DND-41 (cell line): ENCODE data around the gene MIPOL1.

Source experiments
- ATAC-seq: fragments of 200-7000 bp; cut with Tn5 transposase; 3 replicates; pipeline ENCODE4 v1.9.1; 2021; ENCODE audit warnings: low read depth; ENCODE audit not compliant: insufficient read depth
- DNase-seq: peaks from one replicate; pipeline ENCODE4 v3.0.0-alpha.2; 2020
- H2AFZ ChIP-seq: 2 replicates; pipeline ENCODE4 v1.6.0; 2012; ENCODE audit warnings: low read depth, low read length
- H3K27ac ChIP-seq: 2 replicates; pipeline ENCODE4 v1.5.1; 2012; ENCODE audit warnings: low read length, inconsistent platforms
- H3K27me3 ChIP-seq: fragments of 200-600 bp; sonication (generic); 2 replicates; pipeline ENCODE4 v1.6.0; 2012; ENCODE audit warnings: low read length, mild to moderate bottlenecking, inconsistent platforms; ENCODE audit not compliant: insufficient read depth, poor library complexity
- H3K36me3 ChIP-seq: 2 replicates; pipeline ENCODE4 v1.5.1; 2012; ENCODE audit warnings: low read length, inconsistent platforms; ENCODE audit not compliant: insufficient read depth
- H3K4me1 ChIP-seq: 2 replicates; pipeline ENCODE4 v1.5.1; 2012; ENCODE audit warnings: mild to moderate bottlenecking, low read length; ENCODE audit not compliant: insufficient read depth
- H3K4me2 ChIP-seq: 2 replicates; pipeline ENCODE4 v1.6.0; 2012; ENCODE audit warnings: mild to moderate bottlenecking, moderate library complexity, low read length, inconsistent platforms; ENCODE audit not compliant: insufficient read depth
- H3K4me3 ChIP-seq, 2 experiments: fragments of 200-600 bp in 1 of 2; shearing (Covaris generic) in 1 of 2; 2 replicates each; pipeline ENCODE4 v1.5.1; 2012 to 2016; ENCODE audit warnings: inconsistent platforms in 2 of 2, low read length in 2 of 2, mild to moderate bottlenecking in 2 of 2, low read depth in 1 of 2, moderate library complexity in 1 of 2
- H3K79me2 ChIP-seq: 2 replicates; pipeline ENCODE4 v1.6.0; 2012; ENCODE audit warnings: low read length, inconsistent platforms; ENCODE audit not compliant: insufficient read depth
- H3K9ac ChIP-seq: 2 replicates; pipeline ENCODE4 v1.6.0; 2012; ENCODE audit warnings: low read depth, mild to moderate bottlenecking, inconsistent platforms, low read length, moderate library complexity
- H3K9me3 ChIP-seq: 2 replicates; pipeline ENCODE4 v1.5.1; 2012; ENCODE audit warnings: low read length, moderate library complexity, mild to moderate bottlenecking, inconsistent platforms; ENCODE audit not compliant: insufficient read depth, severe bottlenecking
- H4K20me1 ChIP-seq: 2 replicates; pipeline ENCODE4 v1.6.0; 2012; ENCODE audit warnings: low read length; ENCODE audit not compliant: insufficient read depth
- CTCF ChIP-seq: IDR thresholded peaks from 2 replicates; pipeline ENCODE4 v1.5.1; 2012; ENCODE audit warnings: borderline replicate concordance, low read length, moderate library complexity, mild to moderate bottlenecking; ENCODE audit not compliant: poor library complexity, severe bottlenecking; ENCODE audit errors: extremely low read depth
- EZH2 ChIP-seq: IDR thresholded peaks from 3 replicates; pipeline ENCODE4 v1.6.1; 2012; ENCODE audit warnings: borderline replicate concordance, low read depth, mild to moderate bottlenecking, moderate library complexity, low read length, inconsistent platforms; ENCODE audit not compliant: severe bottlenecking

MIPOL1 gene

GRCh38 chr14:37589715-37590427 lies 392.1 kb downstream of the MIPOL1 start:
- no peak overlapping the region for H3K4me2 ChIP-seq
- H3K79me2 ChIP-seq, result no peaks in the 10 kb centered on the region
- H3K9me3 ChIP-seq, result no peaks in the 10 kb centered on the region
- H3K4me3 ChIP-seq, result no peak overlapping the region
- no peaks in the 10 kb centered on the region for H3K36me3 ChIP-seq
- no peaks in the 10 kb centered on the region for H3K4me1 ChIP-seq
- H3K9ac ChIP-seq, result no peak overlapping the region
- ATAC-seq (no peak), DNase-seq (no peak)
- H3K27me3 ChIP-seq, result no peaks in the 10 kb centered on the region
- no peaks in the 10 kb centered on the region for H4K20me1 ChIP-seq
- H3K27ac ChIP-seq, result no peak overlapping the region
- TF ChIP-seq EZH2 (no peak), CTCF (no peak)
- no peak overlapping the region for H2AFZ ChIP-seq

GRCh38 chr14:37590428-37591139 lies 392.8 kb downstream of the MIPOL1 start:
- no peak overlapping the region for H3K4me2 ChIP-seq
- H3K36me3 ChIP-seq, result no peaks in the 10 kb centered on the region
- TF ChIP-seq CTCF, result no peak
- TF ChIP-seq EZH2, result no peak
- no peaks in the 10 kb centered on the region for H3K9me3 ChIP-seq
- ATAC-seq (no peak), DNase-seq (no peak)
- H3K27ac ChIP-seq, result no peak overlapping the region
- H4K20me1 ChIP-seq, result no peaks in the 10 kb centered on the region
- no peaks in the 10 kb centered on the region for H3K27me3 ChIP-seq
- no peak overlapping the region for H3K9ac ChIP-seq
- no peaks in the 10 kb centered on the region for H3K79me2 ChIP-seq
- H2AFZ ChIP-seq, result no peak overlapping the region
- H3K4me3 ChIP-seq, result no peak overlapping the region
- H3K4me1 ChIP-seq, result no peaks in the 10 kb centered on the region

- Histone ChIP-seq H3K4me1 (no peaks in the 10 kb centered on the region), H2AFZ (no peak overlapping the region), H3K9me3 (no peaks in the 10 kb centered on the region), H3K9ac (no peak overlapping the region), H3K79me2 (no peaks in the 10 kb centered on the region), H3K27ac (no peak overlapping the region), H3K4me2 (no peak overlapping the region), H3K27me3 (no peaks in the 10 kb centered on the region), H3K4me3 (no peak overlapping the region), H4K20me1 (no peaks in the 10 kb centered on the region), H3K36me3 (no peaks in the 10 kb centered on the region)
- ATAC-seq (no peak), DNase-seq (no peak)
- TF ChIP-seq EZH2 (no peak), CTCF (no peak)
Observed at GRCh38 chr14:37591311-37591940, 393.7 kb downstream of the MIPOL1 start.
